WTC11 (cell line): Measurements from ENCODE around the gene GNAI3. TPM values are rescaled to one million over a fixed set of nuclear protein-coding genes. Genes with fewer than 3 reads are reported as not detected.

Source experiments
- ATAC-seq: fragments of 200-7000 bp; cut with Tn5 transposase; 2 replicates; pipeline ENCODE4 v1.10.0; 2021; ENCODE audit warnings: mild to moderate bottlenecking, moderate library complexity
- CTCF ChIA-PET: fragments of 300-600 bp; sonication (Branson Sonifier 250); formaldehyde crosslinking; loops from one replicate; lab custom pipeline; 2021; ENCODE audit warnings: antibody characterized with exemption; lab: Charles Lee
- POLR2A ChIA-PET: fragments of 350-600 bp; sonication (Branson Sonifier 250); formaldehyde crosslinking; loops from one replicate; lab custom pipeline; 2021; ENCODE audit warnings: antibody characterized with exemption; lab: Charles Lee
- DNase-seq: peaks from one replicate; pipeline ENCODE4 v3.0.0; 2021; ENCODE audit warnings: low spot score
- H3K27ac Mint-ChIP-seq: 2 replicates; pipeline ENCODE4 v1.8.0; 2021; ENCODE audit warnings: mixed read lengths
- H3K27me3 Mint-ChIP-seq: 2 replicates; pipeline ENCODE4 v1.8.0; 2021; ENCODE audit warnings: low read depth, mild to moderate bottlenecking, moderate library complexity, mixed read lengths
- H3K36me3 Mint-ChIP-seq: 2 replicates; pipeline ENCODE4 v1.8.0; 2021; ENCODE audit warnings: mixed read lengths
- H3K4me1 Mint-ChIP-seq: 2 replicates; pipeline ENCODE4 v1.8.0; 2022; ENCODE audit warnings: mixed read lengths
- H3K4me3 Mint-ChIP-seq: 2 replicates; pipeline ENCODE4 v1.8.0; 2021; ENCODE audit warnings: mild to moderate bottlenecking, moderate library complexity, mixed read lengths
- H3K9me3 Mint-ChIP-seq: 2 replicates; pipeline ENCODE4 v1.8.0; 2021; ENCODE audit warnings: mixed read lengths
- ATF1 ChIP-seq: sonication (generic); formaldehyde crosslinking; IDR thresholded peaks from 2 replicates; pipeline ENCODE4 v1.8.1; 2023; ENCODE audit warnings: mild to moderate bottlenecking, moderate library complexity, missing genetic modification reagents
- CBFB ChIP-seq: sonication (generic); formaldehyde crosslinking; IDR thresholded peaks from 2 replicates; pipeline ENCODE4 v1.8.1; 2022; ENCODE audit warnings: mild to moderate bottlenecking, low read depth, missing genetic modification reagents
- CDX4 ChIP-seq: fragments of 250-450 bp; sonication (Bioruptor Pico); IDR thresholded peaks from 2 replicates; pipeline ENCODE4 v1.9.0; 2021; ENCODE audit warnings: moderate library complexity, mild to moderate bottlenecking, inconsistent platforms, borderline replicate concordance
- CREM ChIP-seq: sonication (generic); formaldehyde crosslinking; IDR thresholded peaks from 2 replicates; pipeline ENCODE4 v1.8.1; 2022; ENCODE audit warnings: mild to moderate bottlenecking, missing genetic modification reagents, moderate library complexity
- E2F4 ChIP-seq: sonication (generic); formaldehyde crosslinking; IDR thresholded peaks from 2 replicates; pipeline ENCODE4 v1.8.1; 2022; ENCODE audit warnings: low read depth, mild to moderate bottlenecking, moderate library complexity, missing genetic modification reagents, borderline replicate concordance
- E2F5 ChIP-seq: sonication (generic); formaldehyde crosslinking; IDR thresholded peaks from 2 replicates; pipeline ENCODE4 v1.8.1; 2022; ENCODE audit warnings: mild to moderate bottlenecking, moderate library complexity, missing genetic modification reagents
- ELF4 ChIP-seq: sonication (generic); formaldehyde crosslinking; IDR thresholded peaks from 2 replicates; pipeline ENCODE4 v1.8.1; 2022; ENCODE audit warnings: low read depth, mild to moderate bottlenecking, moderate library complexity, missing genetic modification reagents
- IRF2 ChIP-seq: sonication (generic); formaldehyde crosslinking; IDR thresholded peaks from 2 replicates; pipeline ENCODE4 v1.8.0; 2022; ENCODE audit warnings: low read depth, missing genetic modification reagents, borderline replicate concordance
- MXD4 ChIP-seq: fragments of 250-450 bp; sonication (Bioruptor Pico); IDR thresholded peaks from 2 replicates; pipeline ENCODE4 v1.8.0; 2021; ENCODE audit warnings: mild to moderate bottlenecking, moderate library complexity, borderline replicate concordance
- PREB ChIP-seq: sonication (generic); formaldehyde crosslinking; IDR thresholded peaks from 2 replicates; pipeline ENCODE4 v1.8.1; 2022; ENCODE audit warnings: mild to moderate bottlenecking, missing genetic modification reagents, moderate library complexity, borderline replicate concordance
- PRRX2 ChIP-seq: fragments of 250-450 bp; sonication (Bioruptor Pico); IDR thresholded peaks from 2 replicates; pipeline ENCODE4 v1.8.0; 2021; ENCODE audit warnings: mild to moderate bottlenecking
- RELA ChIP-seq: sonication (generic); formaldehyde crosslinking; IDR thresholded peaks from 2 replicates; pipeline ENCODE4 v1.8.1; 2022; ENCODE audit warnings: missing genetic modification reagents, mild to moderate bottlenecking, borderline replicate concordance
- SOX15 ChIP-seq: fragments of 250-450 bp; sonication (Bioruptor Pico); IDR thresholded peaks from 2 replicates; pipeline ENCODE4 v1.9.0; 2021; ENCODE audit warnings: mild to moderate bottlenecking
- TEAD4 ChIP-seq: sonication (generic); formaldehyde crosslinking; IDR thresholded peaks from 2 replicates; pipeline ENCODE4 v1.8.0; 2022; ENCODE audit warnings: mild to moderate bottlenecking, missing genetic modification reagents
- USF1 ChIP-seq: sonication (generic); formaldehyde crosslinking; IDR thresholded peaks from 2 replicates; pipeline ENCODE4 v1.8.0; 2022; ENCODE audit warnings: mild to moderate bottlenecking, missing genetic modification reagents
- ZNF263 ChIP-seq: sonication (generic); formaldehyde crosslinking; IDR thresholded peaks from 2 replicates; pipeline ENCODE4 v1.8.1; 2022; ENCODE audit warnings: low read depth, mild to moderate bottlenecking, moderate library complexity, missing genetic modification reagents
- ZNF416 ChIP-seq: fragments of 250-450 bp; sonication (Bioruptor Pico); IDR thresholded peaks from 2 replicates; pipeline ENCODE4 v1.9.0; 2021; ENCODE audit warnings: mild to moderate bottlenecking, inconsistent platforms
- ZNF423 ChIP-seq: fragments of 250-450 bp; sonication (Bioruptor Pico); IDR thresholded peaks from 2 replicates; pipeline ENCODE4 v2.1.2; 2022; ENCODE audit warnings: mild to moderate bottlenecking, moderate library complexity
- ZNF425 ChIP-seq: fragments of 250-450 bp; sonication (Bioruptor Pico); conservative IDR thresholded peaks from 2 replicates; pipeline ENCODE4 v1.9.0; 2021; ENCODE audit warnings: mild to moderate bottlenecking
- ZNF532 ChIP-seq: fragments of 250-450 bp; sonication (Bioruptor Pico); IDR thresholded peaks from 2 replicates; pipeline ENCODE4 v1.9.0; 2021; ENCODE audit warnings: mild to moderate bottlenecking, borderline replicate concordance
- ZNF671 ChIP-seq: fragments of 250-450 bp; sonication (Bioruptor Pico); IDR thresholded peaks from 2 replicates; pipeline ENCODE4 v1.8.0; 2021; ENCODE audit warnings: mild to moderate bottlenecking
- ZSCAN18 ChIP-seq: fragments of 250-450 bp; sonication (Bioruptor Pico); IDR thresholded peaks from 2 replicates; pipeline ENCODE4 v2.1.2; 2022; ENCODE audit warnings: mild to moderate bottlenecking, moderate library complexity
- total RNA-seq: library from RNA; stranded (reverse); gene quantifications from 3 replicates; pipeline ENCODE4 v1.2.3, GENCODE V29; 2021

The GNAI3 gene
- total RNA-seq, 1 experiment from 2014 or later, result 7.2 TPM

GRCh38 chr1:109622895-109623294 lies 74.5 kb downstream of the GNAI3 start (continued):
- TF ChIP-seq E2F4 (CRISPR knock-in tag) (no peak), ZNF416 (no peak), IRF2 (no peak), PRRX2 (no peak), ZNF671 (no peak), ZNF532 (CRISPR knock-in tag) (no peak)

GRCh38 chr1:109623601-109624161 lies 75.3 kb downstream of the GNAI3 start:
- ATAC-seq (no peak), DNase-seq (no peak)
- peaks cover 31% of the 10 kb centered on the region for H3K4me1 Mint-ChIP-seq
- ChIA-PET POLR2A (no interaction called here), CTCF (interaction anchor here (0.5 to 4.7 kb wide), 4 partner anchors 16 to 91 kb away, joined by 3 to 31 read pairs (median 4); no protein-coding TSS in a partner anchor)
- H3K9me3 Mint-ChIP-seq, result no peaks in the 10 kb centered on the region
- H3K27ac Mint-ChIP-seq, result no peak overlapping the region; the same call in 1 of the 2 replicates
- no peaks in the 10 kb centered on the region for H3K27me3 Mint-ChIP-seq
- TF ChIP-seq MXD4 (CRISPR knock-in tag) (no peak), ELF4 (no peak), RELA (CRISPR knock-in tag) (no peak), ATF1 (no peak), USF1 (CRISPR knock-in tag) (no peak), IRF2 (no peak), CREM (CRISPR knock-in tag) (no peak), E2F4 (CRISPR knock-in tag) (no peak), TEAD4 (CRISPR knock-in tag) (no peak), ZNF425 (no peak), CDX4 (CRISPR knock-in tag) (no peak), ZSCAN18 (CRISPR knock-in tag) (no peak), SOX15 (CRISPR knock-in tag) (no peak), ZNF423 (CRISPR knock-in tag) (no peak), CBFB (CRISPR knock-in tag) (no peak), ZNF263 (CRISPR knock-in tag) (no peak), E2F5 (CRISPR knock-in tag) (no peak), PREB (CRISPR knock-in tag) (no peak)
- no peak overlapping the region for H3K4me3 Mint-ChIP-seq
- H3K36me3 Mint-ChIP-seq, result peaks cover 12% of the 10 kb centered on the region
